GM19372 (cell line): ENCODE measurements around the gene TBL1Y.
"Not testable (repeated sequence)": the region's sequence is repeated elsewhere in the genome, so short reads cannot be mapped to it uniquely, and the experiment has no call there.

Experiments used
- ATAC-seq: cut with Tn5 transposase; IDR thresholded peaks from one replicate; pipeline ENCODE4 v1.9.1; 2021; ENCODE audit warnings: mild to moderate bottlenecking, low read depth, moderate library complexity; ENCODE audit not compliant: unreplicated experiment

Gene TBL1Y

GRCh38 chrY:7056886-7057285 lies 146.4 kb downstream of the TBL1Y start:
- no peak for ATAC-seq

GRCh38 chrY:7078725-7079124 lies 168.2 kb downstream of the TBL1Y start:
- ATAC-seq: no peak

GRCh38 chrY:7080548-7080947 lies 170.1 kb downstream of the TBL1Y start:
- not testable (repeated sequence) for ATAC-seq

- ATAC-seq: peak; percentile 97
Measured at GRCh38 chrY:7085606-7086005, 175.1 kb downstream of the TBL1Y start.

GRCh38 chrY:7092836-7093235 lies 182.3 kb downstream of the TBL1Y start:
- no peak for ATAC-seq

- ATAC-seq: no peak
Measured at GRCh38 chrY:7094365-7094764, 183.9 kb downstream of the TBL1Y start.

- no peak for ATAC-seq
Measured at GRCh38 chrY:7097021-7097420, 186.5 kb downstream of the TBL1Y start.

GRCh38 chrY:7099742-7100141 lies 189.2 kb downstream of the TBL1Y start:
- ATAC-seq: no peak

GRCh38 chrY:7102680-7103079 lies 192.2 kb downstream of the TBL1Y start:
- ATAC-seq: no peak

GRCh38 chrY:7107179-7107578 lies 196.7 kb downstream of the TBL1Y start:
- no peak for ATAC-seq

- ATAC-seq: no peak
Measured at GRCh38 chrY:7110086-7110485, 199.6 kb downstream of the TBL1Y start.

GRCh38 chrY:7115871-7116270 lies 205.4 kb downstream of the TBL1Y start:
- no peak for ATAC-seq

GRCh38 chrY:7122202-7122601 lies 211.7 kb downstream of the TBL1Y start:
- ATAC-seq: no peak

GRCh38 chrY:7125136-7126056 lies 214.9 kb downstream of the TBL1Y start:
- ATAC-seq: no peak

- no peak for ATAC-seq
Measured at GRCh38 chrY:7128211-7128610, 217.7 kb downstream of the TBL1Y start.
